KMS-11 (cell line): ENCODE data around the gene ANGPTL8.
A peak's percentile ranks its signal among the peaks of the same experiment; 100 is the strongest.

Experiments
- H2AFZ ChIP-seq: fragments of 200-600 bp; sonication (generic); 2 replicates; pipeline ENCODE4 v1.6.1; 2016; ENCODE audit warnings: antibody characterized with exemption, mixed run types, low read depth
- H3K27ac ChIP-seq: fragments of 200-600 bp; sonication (generic); 2 replicates; pipeline ENCODE4 v1.6.1; 2016; ENCODE audit warnings: mild to moderate bottlenecking, mixed run types
- H3K27me3 ChIP-seq: fragments of 200-600 bp; sonication (generic); 2 replicates; pipeline ENCODE4 v1.6.1; 2017; ENCODE audit warnings: mild to moderate bottlenecking, low read depth, mixed run types, moderate library complexity; ENCODE audit not compliant: insufficient read depth
- H3K36me3 ChIP-seq: fragments of 200-600 bp; sonication (generic); 2 replicates; pipeline ENCODE4 v1.6.1; 2017; ENCODE audit warnings: mild to moderate bottlenecking, mixed run types; ENCODE audit not compliant: insufficient read depth
- H3K4me1 ChIP-seq: fragments of 200-600 bp; sonication (generic); 2 replicates; pipeline ENCODE4 v1.6.1; 2016; ENCODE audit warnings: mild to moderate bottlenecking, low read depth, mixed run types; ENCODE audit not compliant: poor library complexity, severe bottlenecking
- H3K4me2 ChIP-seq: fragments of 200-600 bp; sonication (generic); 2 replicates; pipeline ENCODE4 v1.7.0; 2016; ENCODE audit warnings: mild to moderate bottlenecking, mixed run types
- H3K4me3 ChIP-seq: fragments of 200-600 bp; sonication (generic); IDR thresholded peaks from 2 replicates; pipeline ENCODE4 v1.6.1; 2017; ENCODE audit warnings: low read depth, low read length, mixed read lengths; ENCODE audit not compliant: insufficient read depth
- H3K79me2 ChIP-seq: fragments of 200-600 bp; sonication (generic); 2 replicates; pipeline ENCODE4 v1.6.1; 2016; ENCODE audit warnings: low read depth, mixed run types; ENCODE audit not compliant: insufficient read depth
- H3K9ac ChIP-seq: fragments of 200-600 bp; sonication (generic); 2 replicates; pipeline ENCODE4 v1.6.1; 2016; ENCODE audit warnings: mild to moderate bottlenecking, mixed run types
- H4K20me1 ChIP-seq: fragments of 200-600 bp; sonication (generic); 2 replicates; pipeline ENCODE4 v1.6.1; 2016; ENCODE audit warnings: mild to moderate bottlenecking, mixed run types; ENCODE audit not compliant: insufficient read depth
- CTCF ChIP-seq: fragments of 200-600 bp; sonication (generic); conservative IDR thresholded peaks from 2 replicates; pipeline ENCODE4 v1.6.1; 2017; ENCODE audit warnings: low read depth, mild to moderate bottlenecking, antibody characterized with exemption, low read length, moderate library complexity, mixed read lengths

The ANGPTL8 gene

DNA sequence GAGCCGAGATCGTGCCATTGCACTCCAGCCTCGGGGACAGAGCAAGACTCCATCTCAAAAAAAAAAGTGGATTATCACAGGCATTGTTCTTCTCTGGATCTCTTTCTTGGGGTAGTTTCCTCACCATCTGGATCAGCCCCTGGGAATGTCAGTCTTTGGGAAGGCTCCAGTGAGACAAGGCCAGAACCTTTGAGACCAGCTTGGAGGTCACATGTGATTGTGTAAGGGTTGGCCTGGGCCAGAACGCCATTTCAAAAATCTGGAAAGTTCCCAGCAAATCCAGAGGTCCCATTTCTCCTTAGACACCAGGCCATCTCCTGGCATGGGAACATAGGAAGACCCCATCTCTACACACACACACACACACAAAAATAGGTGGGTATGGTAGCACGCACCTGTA, 14.2 kb upstream of the ANGPTL8 start:
- Histone ChIP-seq H3K27ac (no peak overlapping the region), H3K4me2 (no peak overlapping the region), H3K4me1 (no peaks in the 10 kb centered on the region), H3K36me3 (no peaks in the 10 kb centered on the region), H2AFZ (no peak overlapping the region), H3K9ac (no peak overlapping the region), H3K27me3 (peaks cover 8% of the 10 kb centered on the region; the same call in 1 of the 2 replicates), H3K79me2 (no peaks in the 10 kb centered on the region), H3K4me3 (no peak overlapping the region), H4K20me1 (no peaks in the 10 kb centered on the region)
- no peak for TF ChIP-seq CTCF

GRCh38 chr19:11225815-11226214, 13.6 kb upstream of the ANGPTL8 start:
- Histone ChIP-seq H3K79me2 (no peaks in the 10 kb centered on the region), H3K9ac (no peak overlapping the region), H4K20me1 (no peaks in the 10 kb centered on the region), H2AFZ (no peak overlapping the region), H3K4me2 (no peak overlapping the region), H3K27me3 (peaks cover 5% of the 10 kb centered on the region; the same call in 1 of the 2 replicates), H3K27ac (no peak overlapping the region), H3K4me3 (no peak overlapping the region), H3K36me3 (no peaks in the 10 kb centered on the region), H3K4me1 (no peaks in the 10 kb centered on the region)
- TF ChIP-seq CTCF = no peak

DNA sequence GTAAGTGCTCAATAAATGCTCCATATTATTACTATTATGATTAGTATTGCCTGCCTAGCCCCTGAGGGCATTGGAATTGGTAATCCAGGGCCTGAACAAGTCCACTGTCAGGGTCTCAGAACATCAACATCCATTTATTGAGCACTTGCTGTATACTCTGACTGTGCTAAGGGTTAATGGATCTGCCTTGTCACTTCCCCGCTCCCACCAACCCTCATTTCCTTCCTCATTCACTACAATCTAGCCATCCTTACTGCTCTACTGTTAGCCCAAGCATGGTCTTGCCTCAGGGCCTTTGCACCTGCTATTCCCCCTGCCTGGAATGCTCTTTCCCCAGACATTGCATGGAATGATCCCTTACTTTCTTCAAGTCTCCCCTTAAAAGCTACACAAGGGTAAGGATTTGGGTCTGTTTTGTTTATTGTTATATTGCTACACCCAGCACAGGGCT, 12.7 kb upstream of the ANGPTL8 start:
- H3K27ac ChIP-seq = no peak overlapping the region
- no peak for TF ChIP-seq CTCF
- H3K4me1 ChIP-seq = no peaks in the 10 kb centered on the region
- H3K4me2 ChIP-seq = no peak overlapping the region
- no peak overlapping the region for H2AFZ ChIP-seq
- H4K20me1 ChIP-seq = no peaks in the 10 kb centered on the region
- H3K36me3 ChIP-seq = no peaks in the 10 kb centered on the region
- H3K9ac ChIP-seq = no peak overlapping the region
- no peak overlapping the region for H3K4me3 ChIP-seq
- H3K79me2 ChIP-seq = no peaks in the 10 kb centered on the region
- H3K27me3 ChIP-seq = no peaks in the 10 kb centered on the region; the same call in 1 of the 2 replicates

- no peaks in the 10 kb centered on the region for H3K36me3 ChIP-seq
- H3K9ac ChIP-seq = no peak overlapping the region
- TF ChIP-seq CTCF = 0 out of 2 replicates have a peak, but pooled peaks have one; percentile 18
- H3K4me2 ChIP-seq = no peak overlapping the region
- no peaks in the 10 kb centered on the region; the same call in 1 of the 2 replicates for H3K27me3 ChIP-seq
- H3K79me2 ChIP-seq = no peaks in the 10 kb centered on the region
- no peak overlapping the region for H3K27ac ChIP-seq
- no peaks in the 10 kb centered on the region for H3K4me1 ChIP-seq
- no peak overlapping the region for H3K4me3 ChIP-seq
- no peaks in the 10 kb centered on the region for H4K20me1 ChIP-seq
- H2AFZ ChIP-seq = no peak overlapping the region
Measured at GRCh38 chr19:11227195-11227886, 12.1 kb upstream of the ANGPTL8 start.
